ENCODE results near the gene PPP1R26. TPM values are rescaled to one million over a fixed set of nuclear protein-coding genes. Genes with fewer than 3 reads are reported as not detected.

The PPP1R26 gene
- total RNA-seq, 4 donors from 2014 or later: 5.1 to 16.0 (median 11.1) TPM

GRCh38 chr9:135515083-135515951 is 35.7 kb downstream of the PPP1R26 start:
- TF ChIP-seq CTCF (IDR thresholded peaks at IDR 0.05; ENCODE audit: low read depth): no peak

GRCh38 chr9:135516132-135516860 is 36.7 kb downstream of the PPP1R26 start:
- TF ChIP-seq CTCF (IDR thresholded peaks at IDR 0.05; ENCODE audit: low read depth): no peak

- TF ChIP-seq CTCF (IDR thresholded peaks at IDR 0.05; ENCODE audit: low read depth): no peak
These were observed 37.8 kb downstream of the PPP1R26 start for GRCh38 chr9:135517407-135517822.

GRCh38 chr9:135519179-135519971 is 39.8 kb downstream of the PPP1R26 start:
- TF ChIP-seq CTCF (IDR thresholded peaks at IDR 0.05; ENCODE audit: low read depth): no peak

- no peak for TF ChIP-seq CTCF (IDR thresholded peaks at IDR 0.05; ENCODE audit: low read depth)
These were observed 41.5 kb downstream of the PPP1R26 start, which contains the start of gene LCN1 for GRCh38 chr9:135520916-135521607. LCN1 (plus strand) TSS chr9:135521440; CDS start chr9:135521498, 58 bp downstream.

- TF ChIP-seq CTCF (IDR thresholded peaks at IDR 0.05; ENCODE audit: low read depth): no peak
These were observed 42.1 kb downstream of the PPP1R26 start for GRCh38 chr9:135521608-135522095.

All from subcutaneous adipose tissue (tissue), 4 donors.